K562 (cell line): ENCODE measurements around the gene SH3BP5. TPM values are rescaled to one million over a fixed set of nuclear protein-coding genes. Genes with fewer than 3 reads are reported as not detected.

ENCODE experiments used
- CBFB ChIP-seq: sonication (generic); formaldehyde crosslinking; IDR thresholded peaks from 2 replicates; pipeline ENCODE4 v1.4.0; 2020; ENCODE audit warnings: mild to moderate bottlenecking, missing genetic modification reagents
- DPF2 ChIP-seq: fragments of 450-650 bp; IDR thresholded peaks from 2 replicates; pipeline ENCODE4 v1.6.1; 2016
- FUS ChIP-seq: fragments of 200-400 bp; formaldehyde crosslinking; optimal IDR thresholded peaks from 2 replicates; pipeline ENCODE3; 2017; ENCODE audit warnings: low read depth, low read length
- GATA2 ChIP-seq: sonication (generic); formaldehyde crosslinking; IDR thresholded peaks from 2 replicates; pipeline ENCODE4 v1.4.0; 2020; ENCODE audit warnings: mild to moderate bottlenecking, missing genetic modification reagents
- GATAD2B ChIP-seq: fragments of 450-650 bp; IDR thresholded peaks from 2 replicates; pipeline ENCODE4 v1.6.1; 2017; ENCODE audit warnings: mild to moderate bottlenecking, borderline replicate concordance
- HDAC2 ChIP-seq: fragments of 450-650 bp; IDR thresholded peaks from 2 replicates; pipeline ENCODE4 v1.6.1; 2016; ENCODE audit warnings: mild to moderate bottlenecking
- HMBOX1 ChIP-seq: sonication (generic); IDR thresholded peaks from 2 replicates; pipeline ENCODE4 v1.6.1; 2016
- HMGN3 ChIP-seq: IDR thresholded peaks from 2 replicates; pipeline ENCODE4 v1.6.1; 2011; ENCODE audit warnings: borderline replicate concordance, low read depth, mild to moderate bottlenecking, mixed read lengths, low read length; ENCODE audit not compliant: insufficient read length; ENCODE audit errors: extremely low read depth
- MTA3 ChIP-seq: fragments of 450-650 bp; formaldehyde crosslinking; IDR thresholded peaks from 2 replicates; pipeline ENCODE4 v1.6.1; 2017; ENCODE audit warnings: mild to moderate bottlenecking, borderline replicate concordance
- NONO ChIP-seq, 2 experiments: fragments of 200-400 bp in 1 of 2; fragments of 450-650 bp in 1 of 2; formaldehyde crosslinking in 1 of 2; IDR thresholded peaks; 2 replicates each; pipeline ENCODE4 v1.6.1; 2017; ENCODE audit warnings: low read depth in 2 of 2, mild to moderate bottlenecking in 2 of 2, moderate library complexity in 2 of 2, low read length in 1 of 2
- TAF9B ChIP-seq: fragments of 450-650 bp; IDR thresholded peaks from 2 replicates; pipeline ENCODE4 v1.6.1; 2018; ENCODE audit warnings: mild to moderate bottlenecking; ENCODE audit not compliant: partially characterized antibody
- XRCC4 ChIP-seq: IDR thresholded peaks from one replicate; pipeline ENCODE4 v1.6.1; 2011; ENCODE audit not compliant: insufficient read depth, insufficient read length; ENCODE audit errors: extremely low read depth
- ZEB2 ChIP-seq: fragments of 450-650 bp; IDR thresholded peaks from 2 replicates; pipeline ENCODE4 v1.6.1; 2016
- ZNF24 ChIP-seq: fragments of 450-650 bp; IDR thresholded peaks from 2 replicates; pipeline ENCODE4 v1.6.1; 2016
- ZNF764 ChIP-seq: fragments of 250-450 bp; sonication (Bioruptor Pico); IDR thresholded peaks from 2 replicates; pipeline ENCODE4 v1.4.0; 2020; ENCODE audit warnings: low read depth, mild to moderate bottlenecking, moderate library complexity
- ZZZ3 ChIP-seq: fragments of 450-650 bp; IDR thresholded peaks from 2 replicates; pipeline ENCODE4 v1.6.1; 2016; ENCODE audit warnings: antibody characterized with exemption, mild to moderate bottlenecking, moderate library complexity
- polyA plus RNA-seq, 8 experiments: library from polyadenylated mRNA; depleted of rRNA in 4 of 8; stranded (reverse) in 5 of 8; unstranded in 3 of 8; fragments of >200 nt; fragmentation: Nextera tagmentation in 2 of 8; fragmentation: Illumina TruSeq in 1 of 8; extraction: Ambion mirVana in 2 of 8; extraction: Trizol in 1 of 8; gene quantifications; 2 replicates each; pipeline versions ENCODE4 v1.2.1 to v1.2.3, GENCODE V29; 2011 to 2014; ENCODE audit warnings: inconsistent platforms in 1 of 8, missing spikeins in 1 of 8
- total RNA-seq, 7 experiments: library from RNA; depleted of rRNA in 6 of 7; stranded (reverse); fragments of >200 nt in 6 of 7; fragmentation: Illumina TruSeq in 2 of 7; extraction: Trizol in 2 of 7; gene quantifications; 2 replicates each; pipeline versions ENCODE4 v1.2.1 to v1.2.3, GENCODE V29; 2011 to 2021; ENCODE audit warnings: low replicate concordance in 1 of 7
- TF ChIP-seq, protein P1 (sequence below): fragments of 450-650 bp; IDR thresholded peaks from 2 replicates; pipeline ENCODE4 v1.7.0; 2016; ENCODE audit warnings: borderline replicate concordance
- TF ChIP-seq, protein P2 (sequence below): fragments of 200-800 bp; sonication (Bioruptor generic); IDR thresholded peaks from 2 replicates; pipeline ENCODE4 v1.6.1; 2016; ENCODE audit warnings: missing genetic modification characterization, missing compliant biosample characterization
- TF ChIP-seq, protein P3 (sequence below): fragments of 450-650 bp; IDR thresholded peaks from 2 replicates; pipeline ENCODE4 v1.6.1; 2018; ENCODE audit not compliant: partially characterized antibody

SH3BP5 gene
- total and polyA plus RNA-seq, 9 of the 15 experiments (the other 6 are each of a cell fraction or from before 2014, with no cell fraction given), result 2.9 to 29.0 (median 14.9) TPM

GRCh38 chr3:15205482-15205933, 126.9 kb downstream of the SH3BP5 start (continued):
- TF ChIP-seq CBFB (CRISPR knock-in tag) (no peak), ZEB2 (no peak), HMGN3 (no peak), ZZZ3 (no peak), XRCC4 (no peak), HMBOX1 (no peak), ZNF24 (no peak), MTA3 (no peak), GATAD2B (no peak), NONO (IDR thresholded peaks at IDR 0.05; ENCODE audit: low read depth in 2 of 2, low read length in 1 of 2) (no peak), ZNF764 (CRISPR knock-in tag) (no peak), HDAC2 (peak; percentile 48; the same call in 1 of the 2 replicates), TAF9B (no peak), FUS (no peak), GATA2 (CRISPR knock-in tag) (no peak), DPF2 (peak; percentile 55)
- TF ChIP-seq, protein P1, sequence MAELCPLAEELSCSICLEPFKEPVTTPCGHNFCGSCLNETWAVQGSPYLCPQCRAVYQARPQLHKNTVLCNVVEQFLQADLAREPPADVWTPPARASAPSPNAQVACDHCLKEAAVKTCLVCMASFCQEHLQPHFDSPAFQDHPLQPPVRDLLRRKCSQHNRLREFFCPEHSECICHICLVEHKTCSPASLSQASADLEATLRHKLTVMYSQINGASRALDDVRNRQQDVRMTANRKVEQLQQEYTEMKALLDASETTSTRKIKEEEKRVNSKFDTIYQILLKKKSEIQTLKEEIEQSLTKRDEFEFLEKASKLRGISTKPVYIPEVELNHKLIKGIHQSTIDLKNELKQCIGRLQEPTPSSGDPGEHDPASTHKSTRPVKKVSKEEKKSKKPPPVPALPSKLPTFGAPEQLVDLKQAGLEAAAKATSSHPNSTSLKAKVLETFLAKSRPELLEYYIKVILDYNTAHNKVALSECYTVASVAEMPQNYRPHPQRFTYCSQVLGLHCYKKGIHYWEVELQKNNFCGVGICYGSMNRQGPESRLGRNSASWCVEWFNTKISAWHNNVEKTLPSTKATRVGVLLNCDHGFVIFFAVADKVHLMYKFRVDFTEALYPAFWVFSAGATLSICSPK, result 0 out of 2 replicates have a peak, but pooled peaks have one; percentile 32
- TF ChIP-seq, protein P2, sequence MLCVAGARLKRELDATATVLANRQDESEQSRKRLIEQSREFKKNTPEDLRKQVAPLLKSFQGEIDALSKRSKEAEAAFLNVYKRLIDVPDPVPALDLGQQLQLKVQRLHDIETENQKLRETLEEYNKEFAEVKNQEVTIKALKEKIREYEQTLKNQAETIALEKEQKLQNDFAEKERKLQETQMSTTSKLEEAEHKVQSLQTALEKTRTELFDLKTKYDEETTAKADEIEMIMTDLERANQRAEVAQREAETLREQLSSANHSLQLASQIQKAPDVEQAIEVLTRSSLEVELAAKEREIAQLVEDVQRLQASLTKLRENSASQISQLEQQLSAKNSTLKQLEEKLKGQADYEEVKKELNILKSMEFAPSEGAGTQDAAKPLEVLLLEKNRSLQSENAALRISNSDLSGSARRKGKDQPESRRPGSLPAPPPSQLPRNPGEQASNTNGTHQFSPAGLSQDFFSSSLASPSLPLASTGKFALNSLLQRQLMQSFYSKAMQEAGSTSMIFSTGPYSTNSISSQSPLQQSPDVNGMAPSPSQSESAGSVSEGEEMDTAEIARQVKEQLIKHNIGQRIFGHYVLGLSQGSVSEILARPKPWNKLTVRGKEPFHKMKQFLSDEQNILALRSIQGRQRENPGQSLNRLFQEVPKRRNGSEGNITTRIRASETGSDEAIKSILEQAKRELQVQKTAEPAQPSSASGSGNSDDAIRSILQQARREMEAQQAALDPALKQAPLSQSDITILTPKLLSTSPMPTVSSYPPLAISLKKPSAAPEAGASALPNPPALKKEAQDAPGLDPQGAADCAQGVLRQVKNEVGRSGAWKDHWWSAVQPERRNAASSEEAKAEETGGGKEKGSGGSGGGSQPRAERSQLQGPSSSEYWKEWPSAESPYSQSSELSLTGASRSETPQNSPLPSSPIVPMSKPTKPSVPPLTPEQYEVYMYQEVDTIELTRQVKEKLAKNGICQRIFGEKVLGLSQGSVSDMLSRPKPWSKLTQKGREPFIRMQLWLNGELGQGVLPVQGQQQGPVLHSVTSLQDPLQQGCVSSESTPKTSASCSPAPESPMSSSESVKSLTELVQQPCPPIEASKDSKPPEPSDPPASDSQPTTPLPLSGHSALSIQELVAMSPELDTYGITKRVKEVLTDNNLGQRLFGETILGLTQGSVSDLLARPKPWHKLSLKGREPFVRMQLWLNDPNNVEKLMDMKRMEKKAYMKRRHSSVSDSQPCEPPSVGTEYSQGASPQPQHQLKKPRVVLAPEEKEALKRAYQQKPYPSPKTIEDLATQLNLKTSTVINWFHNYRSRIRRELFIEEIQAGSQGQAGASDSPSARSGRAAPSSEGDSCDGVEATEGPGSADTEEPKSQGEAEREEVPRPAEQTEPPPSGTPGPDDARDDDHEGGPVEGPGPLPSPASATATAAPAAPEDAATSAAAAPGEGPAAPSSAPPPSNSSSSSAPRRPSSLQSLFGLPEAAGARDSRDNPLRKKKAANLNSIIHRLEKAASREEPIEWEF, result no peak
- TF ChIP-seq, protein P3, sequence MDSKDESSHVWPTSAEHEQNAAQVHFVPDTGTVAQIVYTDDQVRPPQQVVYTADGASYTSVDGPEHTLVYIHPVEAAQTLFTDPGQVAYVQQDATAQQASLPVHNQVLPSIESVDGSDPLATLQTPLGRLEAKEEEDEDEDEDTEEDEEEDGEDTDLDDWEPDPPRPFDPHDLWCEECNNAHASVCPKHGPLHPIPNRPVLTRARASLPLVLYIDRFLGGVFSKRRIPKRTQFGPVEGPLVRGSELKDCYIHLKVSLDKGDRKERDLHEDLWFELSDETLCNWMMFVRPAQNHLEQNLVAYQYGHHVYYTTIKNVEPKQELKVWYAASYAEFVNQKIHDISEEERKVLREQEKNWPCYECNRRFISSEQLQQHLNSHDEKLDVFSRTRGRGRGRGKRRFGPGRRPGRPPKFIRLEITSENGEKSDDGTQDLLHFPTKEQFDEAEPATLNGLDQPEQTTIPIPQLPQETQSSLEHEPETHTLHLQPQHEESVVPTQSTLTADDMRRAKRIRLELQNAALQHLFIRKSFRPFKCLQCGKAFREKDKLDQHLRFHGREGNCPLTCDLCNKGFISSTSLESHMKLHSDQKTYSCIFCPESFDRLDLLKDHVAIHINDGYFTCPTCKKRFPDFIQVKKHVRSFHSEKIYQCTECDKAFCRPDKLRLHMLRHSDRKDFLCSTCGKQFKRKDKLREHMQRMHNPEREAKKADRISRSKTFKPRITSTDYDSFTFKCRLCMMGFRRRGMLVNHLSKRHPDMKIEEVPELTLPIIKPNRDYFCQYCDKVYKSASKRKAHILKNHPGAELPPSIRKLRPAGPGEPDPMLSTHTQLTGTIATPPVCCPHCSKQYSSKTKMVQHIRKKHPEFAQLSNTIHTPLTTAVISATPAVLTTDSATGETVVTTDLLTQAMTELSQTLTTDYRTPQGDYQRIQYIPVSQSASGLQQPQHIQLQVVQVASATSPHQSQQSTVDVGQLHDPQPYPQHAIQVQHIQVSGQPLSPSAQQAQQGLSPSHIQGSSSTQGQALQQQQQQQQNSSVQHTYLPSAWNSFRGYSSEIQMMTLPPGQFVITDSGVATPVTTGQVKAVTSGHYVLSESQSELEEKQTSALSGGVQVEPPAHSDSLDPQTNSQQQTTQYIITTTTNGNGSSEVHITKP, result no peak
